Subcutaneous adipose tissue (tissue), 4 donors: ENCODE data around the gene ARHGAP28. TPM values are rescaled to one million over a fixed set of nuclear protein-coding genes. Genes with fewer than 3 reads are reported as not detected.

Experiments
- total RNA-seq, 4 donors: library from RNA; depleted of rRNA; stranded (reverse); fragments of >200 nt; gene quantifications; one replicate each; pipeline ENCODE4 v1.1.0, GENCODE V29; 2016
- TF ChIP-seq, protein P1 (sequence below): fragments of 450-650 bp; IDR thresholded peaks from one replicate; pipeline ENCODE4 v1.5.1; 2016; ENCODE audit warnings: low read depth, mild to moderate bottlenecking, control low read depth, antibody characterized with exemption, moderate library complexity

The ARHGAP28 gene
- total RNA-seq, 4 donors from 2014 or later: 8.0 to 15.3 (median 9.3) TPM

DNA sequence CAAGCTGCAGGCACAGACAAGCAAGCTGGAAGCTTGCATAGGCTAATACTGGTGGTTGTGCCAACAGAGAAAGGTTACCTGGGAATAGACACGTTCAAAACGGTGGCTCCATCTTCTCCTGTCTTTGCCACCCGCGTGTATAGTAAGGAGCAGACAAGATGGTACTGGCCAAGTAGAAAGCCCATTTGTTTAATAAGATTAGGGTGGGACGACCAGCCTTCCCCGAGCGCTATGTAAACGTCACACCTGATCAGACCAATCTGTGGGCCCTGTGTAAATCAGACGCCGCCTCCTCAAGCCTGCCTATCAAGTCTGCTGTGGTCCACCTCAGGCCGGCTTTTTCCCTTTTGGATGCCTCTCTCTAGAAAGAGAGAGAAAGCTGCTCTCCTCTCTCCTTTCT lies 198.8 kb downstream of the ARHGAP28 start:
- TF ChIP-seq, protein P1, sequence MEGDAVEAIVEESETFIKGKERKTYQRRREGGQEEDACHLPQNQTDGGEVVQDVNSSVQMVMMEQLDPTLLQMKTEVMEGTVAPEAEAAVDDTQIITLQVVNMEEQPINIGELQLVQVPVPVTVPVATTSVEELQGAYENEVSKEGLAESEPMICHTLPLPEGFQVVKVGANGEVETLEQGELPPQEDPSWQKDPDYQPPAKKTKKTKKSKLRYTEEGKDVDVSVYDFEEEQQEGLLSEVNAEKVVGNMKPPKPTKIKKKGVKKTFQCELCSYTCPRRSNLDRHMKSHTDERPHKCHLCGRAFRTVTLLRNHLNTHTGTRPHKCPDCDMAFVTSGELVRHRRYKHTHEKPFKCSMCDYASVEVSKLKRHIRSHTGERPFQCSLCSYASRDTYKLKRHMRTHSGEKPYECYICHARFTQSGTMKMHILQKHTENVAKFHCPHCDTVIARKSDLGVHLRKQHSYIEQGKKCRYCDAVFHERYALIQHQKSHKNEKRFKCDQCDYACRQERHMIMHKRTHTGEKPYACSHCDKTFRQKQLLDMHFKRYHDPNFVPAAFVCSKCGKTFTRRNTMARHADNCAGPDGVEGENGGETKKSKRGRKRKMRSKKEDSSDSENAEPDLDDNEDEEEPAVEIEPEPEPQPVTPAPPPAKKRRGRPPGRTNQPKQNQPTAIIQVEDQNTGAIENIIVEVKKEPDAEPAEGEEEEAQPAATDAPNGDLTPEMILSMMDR: no peak

DNA sequence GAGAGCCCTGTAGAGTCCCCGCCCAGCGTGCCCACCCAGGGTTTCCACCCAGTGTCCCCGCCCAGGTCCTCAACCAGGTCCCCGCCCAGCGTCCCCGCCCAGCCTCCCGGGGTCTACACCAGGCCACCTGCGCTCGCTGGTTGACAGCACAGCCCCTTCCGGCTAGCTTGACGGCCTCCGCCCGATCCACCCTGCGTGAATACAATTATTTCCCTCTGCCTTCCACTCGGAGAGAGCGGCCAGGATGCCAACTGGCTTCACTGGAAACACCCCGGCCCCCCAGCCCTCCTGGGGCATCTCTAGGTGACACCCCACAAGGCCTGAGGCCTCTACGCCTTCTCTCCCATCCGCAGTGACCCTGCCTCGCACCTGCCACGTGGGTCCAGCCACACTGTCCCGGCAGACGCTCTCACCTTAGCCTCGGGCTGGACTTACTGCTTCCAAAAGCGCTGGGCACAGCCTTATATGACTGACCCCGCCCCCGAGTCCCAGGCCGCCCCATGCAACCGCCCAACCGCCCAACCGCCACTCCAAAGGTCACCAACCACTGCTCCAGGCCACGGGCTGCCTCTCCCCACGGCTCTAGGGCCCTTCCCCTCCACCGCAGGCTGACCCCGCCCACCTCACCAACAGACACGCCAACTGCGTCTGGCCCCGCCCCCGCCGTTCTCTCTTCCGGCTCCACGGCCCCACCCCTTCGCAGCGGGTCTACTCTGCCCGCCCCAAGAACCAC lies 200.0 kb downstream of the ARHGAP28 start:
- TF ChIP-seq, protein P1: no peak

DNA sequence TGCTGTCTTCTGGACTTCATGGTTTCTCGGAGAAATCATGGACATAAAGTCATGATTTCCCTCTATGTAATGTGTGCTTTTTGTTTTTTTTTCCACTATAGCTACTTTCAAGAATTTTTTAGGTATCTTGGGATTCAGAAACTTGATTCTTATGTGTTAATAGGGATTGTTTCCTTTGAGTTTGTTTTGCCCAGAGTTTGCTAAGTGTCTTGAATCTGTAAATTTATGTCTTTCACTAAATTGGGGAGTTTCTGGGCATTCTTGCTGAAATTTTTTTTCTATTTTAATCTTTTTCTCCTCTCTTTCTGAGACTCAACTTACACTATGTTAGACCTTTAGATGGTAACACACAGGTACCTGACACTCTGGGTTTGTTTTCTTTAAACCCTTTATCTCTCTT lies 205.3 kb downstream of the ARHGAP28 start:
- TF ChIP-seq, protein P1: no peak

DNA sequence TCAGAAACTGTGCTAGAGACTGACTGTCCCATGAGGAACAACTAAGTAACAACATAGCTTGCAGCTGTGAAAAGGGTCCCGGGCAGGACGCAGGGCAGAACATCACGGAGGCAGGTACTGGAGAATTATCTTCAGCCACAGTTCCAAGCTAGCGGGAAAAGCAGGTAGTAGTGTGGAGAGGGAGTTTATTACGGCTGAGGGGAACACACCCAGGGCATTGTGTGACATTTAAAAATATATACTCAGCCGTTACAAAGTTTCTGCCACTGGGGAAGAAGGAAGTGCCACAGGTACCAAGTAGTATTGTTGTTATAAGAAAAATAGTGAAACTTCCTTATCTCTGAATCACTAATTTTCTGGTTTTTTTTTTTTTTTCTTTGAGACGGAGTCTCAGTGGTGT lies 208.5 kb downstream of the ARHGAP28 start:
- TF ChIP-seq, protein P1: no peak

DNA sequence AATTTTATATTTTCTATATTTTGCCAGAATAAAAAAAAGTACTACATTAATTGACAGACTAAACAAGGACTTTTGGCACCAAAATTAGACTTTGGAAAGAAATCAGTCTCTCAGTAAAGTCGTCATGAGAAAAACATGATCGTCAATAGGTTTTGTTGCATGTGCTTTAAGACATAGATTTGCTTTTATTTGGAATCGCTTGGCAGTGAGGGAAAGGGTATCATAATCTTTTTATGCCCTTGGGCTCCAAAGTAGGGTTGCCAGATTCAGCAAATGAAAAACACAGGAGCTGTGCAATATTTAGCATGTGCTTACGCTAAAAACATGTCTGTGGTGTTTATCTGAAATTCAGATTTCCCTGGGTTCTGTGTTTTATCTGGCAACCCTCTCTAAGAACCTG lies 210.5 kb downstream of the ARHGAP28 start:
- TF ChIP-seq, protein P1: no peak

DNA sequence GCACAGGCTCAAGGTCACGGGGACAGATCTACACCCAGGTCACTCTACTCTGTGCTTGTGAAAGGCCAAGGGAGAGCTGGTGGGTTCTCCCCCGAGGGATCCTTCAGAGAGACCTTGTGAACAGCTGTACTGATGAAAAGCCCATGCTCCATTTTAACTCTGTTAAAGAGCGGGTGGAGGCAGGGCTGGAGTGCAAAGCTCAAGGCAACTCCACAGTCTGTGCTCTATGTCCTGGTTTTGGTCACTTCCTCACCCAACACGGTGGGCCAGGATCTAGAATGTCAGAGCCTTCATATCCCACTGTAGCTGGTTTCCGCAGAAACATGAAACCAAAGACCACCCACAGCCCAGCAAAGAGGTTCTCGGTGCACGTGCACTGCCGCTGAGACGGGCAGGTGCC lies 210.9 kb downstream of the ARHGAP28 start:
- TF ChIP-seq, protein P1: no peak

DNA sequence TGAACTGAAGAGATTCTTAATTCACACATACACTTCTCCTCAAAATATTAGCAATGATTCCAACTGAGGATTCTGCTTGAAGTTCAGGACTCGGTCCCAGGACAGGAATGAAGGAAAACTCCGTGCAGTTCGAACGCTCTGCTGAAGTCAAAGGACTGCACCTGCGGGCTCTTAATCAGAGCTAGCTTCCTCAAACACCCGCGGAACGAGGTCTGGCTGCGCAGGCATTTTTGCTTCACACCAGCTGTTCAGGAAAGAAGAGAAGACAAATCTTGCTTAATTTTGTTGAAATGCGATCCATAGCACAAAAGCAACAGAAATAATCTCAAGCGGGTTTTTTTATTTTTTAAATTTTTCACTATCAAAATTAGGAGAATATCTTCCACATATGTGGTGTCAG lies 212.5 kb downstream of the ARHGAP28 start:
- TF ChIP-seq, protein P1: no peak
